GM21737 (cell line): ENCODE data around the gene BPGM.
"Not testable (repeated sequence)": the region's sequence is repeated elsewhere in the genome, so short reads cannot be mapped to it uniquely, and the experiment has no call there.

Experiments used
- ATAC-seq: cut with Tn5 transposase; IDR thresholded peaks from one replicate; pipeline ENCODE4 v1.9.1; 2021; ENCODE audit warnings: mild to moderate bottlenecking, moderate library complexity; ENCODE audit not compliant: unreplicated experiment

Gene BPGM

GRCh38 chr7:134630893-134631292, 15.8 kb upstream of the BPGM start:
- no peak for ATAC-seq

GRCh38 chr7:134632052-134632451, 14.6 kb upstream of the BPGM start:
- ATAC-seq, result no peak

GRCh38 chr7:134632937-134633540, 13.6 kb upstream of the BPGM start:
- ATAC-seq, result peak; percentile 45

GRCh38 chr7:134636008-134636449, 10.6 kb upstream of the BPGM start:
- ATAC-seq, result peak; percentile 79

GRCh38 chr7:134637441-134637840, 9.2 kb upstream of the BPGM start:
- ATAC-seq, result no peak

GRCh38 chr7:134637934-134638719, 8.5 kb upstream of the BPGM start:
- no peak for ATAC-seq

- ATAC-seq, result no peak
Observed at GRCh38 chr7:134639061-134639460, 7.6 kb upstream of the BPGM start.

GRCh38 chr7:134639683-134640279, 6.9 kb upstream of the BPGM start:
- ATAC-seq, result no peak

- ATAC-seq, result no peak
Observed at GRCh38 chr7:134640842-134641715, 5.6 kb upstream of the BPGM start.

- ATAC-seq, result not testable (repeated sequence)
Observed at GRCh38 chr7:134641981-134642380, 4.7 kb upstream of the BPGM start.

- no peak for ATAC-seq
Observed at GRCh38 chr7:134643131-134643530, 3.5 kb upstream of the BPGM start.

- ATAC-seq, result no peak
Observed at GRCh38 chr7:134645478-134645877, 1.2 kb upstream of the BPGM start.

- no peak for ATAC-seq
Observed at GRCh38 chr7:134645935-134646334, 718 bp upstream of the BPGM start.

GRCh38 chr7:134648456-134648855, 1.8 kb downstream of the BPGM start:
- ATAC-seq, result no peak

- ATAC-seq, result no peak
Observed at GRCh38 chr7:134649226-134649775, 2.6 kb downstream of the BPGM start.

GRCh38 chr7:134651991-134652390, 5.3 kb downstream of the BPGM start:
- ATAC-seq, result no peak

- no peak for ATAC-seq
Observed at GRCh38 chr7:134654104-134654775, 7.6 kb downstream of the BPGM start.

GRCh38 chr7:134657526-134657925, 10.9 kb downstream of the BPGM start:
- ATAC-seq, result no peak

GRCh38 chr7:134660242-134660785, 13.7 kb downstream of the BPGM start:
- ATAC-seq, result no peak

- ATAC-seq, result no peak
Observed at GRCh38 chr7:134660961-134661376, 14.3 kb downstream of the BPGM start.
